Bladder microvascular endothelial cell (primary cell): Measurements from ENCODE around the gene PTS. TPM values are rescaled to one million over a fixed set of nuclear protein-coding genes. Genes with fewer than 3 reads are reported as not detected.

Experiments used
- total RNA-seq: library from RNA; depleted of rRNA; stranded (reverse); fragments of >200 nt; gene quantifications from 2 replicates; pipeline ENCODE4 v1.2.3, GENCODE V29; 2014

Gene PTS
- total RNA-seq: 20.7 and 32.2 TPM in 2 replicates

DNA sequence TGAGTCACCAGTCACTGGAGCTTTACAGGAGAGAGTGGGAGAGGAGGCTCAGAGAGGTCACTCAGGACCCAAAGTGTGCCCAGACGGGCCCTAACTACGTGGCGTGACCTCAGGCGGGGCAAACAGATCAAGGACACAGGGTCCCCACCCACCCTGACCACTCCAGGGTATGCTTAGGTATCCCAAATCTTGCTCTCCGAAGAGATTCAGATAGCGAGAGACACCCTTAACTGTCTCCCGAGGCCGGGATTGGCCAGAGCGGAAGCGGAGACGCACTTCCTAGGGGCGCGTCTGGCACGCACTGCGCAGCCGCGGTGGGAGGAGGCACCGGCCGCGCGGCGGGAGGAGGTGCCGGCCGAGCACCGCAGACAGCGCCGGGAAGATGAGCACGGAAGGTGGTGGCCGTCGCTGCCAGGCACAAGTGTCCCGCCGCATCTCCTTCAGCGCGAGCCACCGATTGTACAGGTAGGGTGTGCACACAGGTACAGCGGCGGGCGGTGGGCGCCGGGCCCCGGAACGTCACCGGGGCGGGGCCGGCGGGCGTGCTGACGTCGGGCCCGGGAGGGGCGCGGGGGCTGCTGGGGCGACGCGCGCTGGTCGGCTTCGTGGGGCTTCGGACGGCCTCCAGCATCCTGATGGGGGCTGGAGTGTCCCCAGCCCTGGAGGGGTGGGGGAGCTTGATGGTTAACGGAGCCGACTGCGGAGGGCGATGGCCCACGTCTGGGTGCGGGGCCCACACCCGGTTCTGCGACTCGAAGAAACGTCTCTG lies at the start of gene PTS:
Gene PTS (plus strand): TSS at position 367 of the 769 bp plus-strand sequence. CDS start 16 bp downstream, at position 383.

DNA sequence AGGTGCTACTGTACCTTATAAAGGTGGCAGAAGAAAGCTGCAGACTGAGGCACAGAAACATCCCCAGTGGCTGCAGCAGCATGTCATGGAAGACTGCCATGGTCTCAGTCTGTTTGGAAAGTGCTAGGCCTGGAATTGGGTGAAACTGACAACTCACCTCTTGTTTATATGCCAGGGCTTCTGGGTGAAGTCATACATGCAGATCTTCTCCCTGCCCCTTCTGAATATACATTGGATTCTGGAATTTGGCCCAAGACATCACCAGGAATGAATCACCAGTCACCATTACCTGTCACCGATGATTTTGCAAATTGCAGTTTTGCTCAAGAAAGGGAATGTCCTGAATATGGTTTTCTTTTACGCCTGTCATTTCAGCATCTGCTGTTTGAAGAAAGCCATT lies 34.3 kb downstream of the PTS start, which contains the start of gene PLET1:
Gene PLET1 (minus strand): TSS at position 371 of the 400 bp plus-strand sequence. CDS start 271 bp downstream, at position 100.

Other genes starting within 250 kb of the PTS start
- gene DLAT, start 201.0 kb upstream of the PTS start, total RNA-seq: 21.9 and 30.6 TPM in 2 replicates
- 0.63 and 0.97 TPM in 2 replicates for gene PIH1D2, start 152.4 kb upstream of the PTS start, total RNA-seq
- 9.6 and 14.7 TPM in 2 replicates for gene NKAPD1, start 152.1 kb upstream of the PTS start, total RNA-seq
- gene TIMM8B, start 139.7 kb upstream of the PTS start, total RNA-seq: 75.5 and 81.9 TPM in 2 replicates
- gene SDHD, start 139.6 kb upstream of the PTS start, total RNA-seq: 137 and 142 TPM in 2 replicates
- 0.13 and 0.16 TPM in 2 replicates for gene IL18, start 62.3 kb upstream of the PTS start, total RNA-seq
- not detected in 2 replicates for gene TEX12, start 59.1 kb upstream of the PTS start, total RNA-seq
- 0.65 and 1.9 TPM in 2 replicates for gene BCO2, start 50.9 kb upstream of the PTS start, total RNA-seq
- not detected in 2 replicates for gene PLET1, start 34.4 kb downstream of the PTS start, total RNA-seq